RWPE2 (cell line): ENCODE results near the gene PSMC6.
A peak's percentile ranks its signal among the peaks of the same experiment; 100 is the strongest.
"Not testable (repeated sequence)": the region's sequence is repeated elsewhere in the genome, so short reads cannot be mapped to it uniquely, and the experiment has no call there.

Experiments used
- ATAC-seq: fragments of 200-7000 bp; cut with Tn5 transposase; 3 replicates; pipeline ENCODE4 v1.9.1; 2021; ENCODE audit warnings: low read depth
- DNase-seq: peaks from one replicate; pipeline ENCODE4 v3.0.0-alpha.2; 2020; ENCODE audit warnings: low spot score
- H3K27ac ChIP-seq: fragments of 450-650 bp; 2 replicates; pipeline ENCODE4 v1.5.1; 2017; ENCODE audit warnings: mild to moderate bottlenecking; ENCODE audit not compliant: poor library complexity, severe bottlenecking
- H3K27me3 ChIP-seq: fragments of 250-450 bp; sonication (Bioruptor Pico); 2 replicates; pipeline ENCODE4 v1.5.1; 2021; ENCODE audit warnings: mild to moderate bottlenecking, moderate library complexity; ENCODE audit not compliant: insufficient read depth, poor library complexity, severe bottlenecking
- H3K36me3 ChIP-seq: fragments of 250-450 bp; sonication (Bioruptor Pico); 2 replicates; pipeline ENCODE4 v1.5.1; 2020; ENCODE audit warnings: low read depth, mild to moderate bottlenecking, moderate library complexity
- H3K4me1 ChIP-seq: fragments of 250-450 bp; sonication (Bioruptor Pico); 2 replicates; pipeline ENCODE4 v1.5.1; 2021; ENCODE audit warnings: mild to moderate bottlenecking, moderate library complexity; ENCODE audit not compliant: insufficient read depth, poor library complexity, severe bottlenecking
- H3K4me3 ChIP-seq: fragments of 250-450 bp; sonication (Bioruptor Pico); 2 replicates; pipeline ENCODE4 v1.5.1; 2021; ENCODE audit warnings: mild to moderate bottlenecking, moderate library complexity; ENCODE audit not compliant: severe bottlenecking
- H3K9me3 ChIP-seq: fragments of 250-450 bp; sonication (Bioruptor Pico); 2 replicates; pipeline ENCODE4 v1.5.1; 2021; ENCODE audit warnings: mild to moderate bottlenecking, moderate library complexity; ENCODE audit not compliant: severe bottlenecking
- TF ChIP-seq, protein P1 (sequence below): fragments of 450-650 bp; IDR thresholded peaks from one replicate; pipeline ENCODE4 v1.5.1; 2017; ENCODE audit warnings: mild to moderate bottlenecking, moderate library complexity; ENCODE audit not compliant: poor library complexity, severe bottlenecking

Gene PSMC6

DNA sequence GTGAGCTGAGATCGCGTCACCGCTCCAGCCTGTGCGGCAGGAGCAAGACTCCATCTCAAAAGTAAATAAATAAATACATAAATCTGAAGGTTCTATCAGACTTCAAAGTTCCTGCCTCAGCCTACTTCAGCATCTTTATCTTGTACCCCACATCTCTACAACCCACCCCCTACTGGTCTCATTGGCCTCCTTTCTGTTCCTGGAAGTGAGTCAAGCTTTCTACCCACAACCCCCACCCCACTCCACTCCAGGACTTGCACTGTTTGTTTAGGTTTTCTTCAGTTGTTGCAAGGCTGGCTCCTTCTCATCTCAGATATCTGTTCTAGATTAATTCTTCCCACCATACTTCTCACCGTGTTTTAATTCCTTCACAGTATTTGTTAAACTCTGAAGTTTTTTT, 714 bp upstream of the PSMC6 start:
- peak overlapping the region; percentile 78 for H3K27ac ChIP-seq

DNA sequence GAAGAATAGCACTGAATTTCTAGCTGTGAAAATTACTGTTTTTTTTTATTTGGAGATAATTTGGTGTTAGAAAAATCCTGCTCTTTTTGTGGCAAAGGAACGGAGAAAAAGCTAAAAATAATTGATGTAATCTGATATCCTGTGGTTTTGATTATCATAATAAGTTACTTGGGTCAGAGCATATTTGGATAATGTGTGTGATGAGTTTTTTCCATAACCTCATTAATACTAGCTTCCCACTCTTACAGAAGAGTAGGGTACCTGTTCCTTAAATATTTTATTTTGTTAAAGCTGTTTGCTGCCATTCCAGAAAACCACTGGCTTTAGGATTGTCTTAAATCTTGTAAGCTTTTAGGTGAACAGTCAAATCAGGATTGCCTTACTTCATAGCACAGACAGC, 4.7 kb downstream of the PSMC6 start:
- peaks cover 8% of the 10 kb centered on the region for H3K4me1 ChIP-seq
- ATAC-seq = no peak
- TF ChIP-seq, protein P1, sequence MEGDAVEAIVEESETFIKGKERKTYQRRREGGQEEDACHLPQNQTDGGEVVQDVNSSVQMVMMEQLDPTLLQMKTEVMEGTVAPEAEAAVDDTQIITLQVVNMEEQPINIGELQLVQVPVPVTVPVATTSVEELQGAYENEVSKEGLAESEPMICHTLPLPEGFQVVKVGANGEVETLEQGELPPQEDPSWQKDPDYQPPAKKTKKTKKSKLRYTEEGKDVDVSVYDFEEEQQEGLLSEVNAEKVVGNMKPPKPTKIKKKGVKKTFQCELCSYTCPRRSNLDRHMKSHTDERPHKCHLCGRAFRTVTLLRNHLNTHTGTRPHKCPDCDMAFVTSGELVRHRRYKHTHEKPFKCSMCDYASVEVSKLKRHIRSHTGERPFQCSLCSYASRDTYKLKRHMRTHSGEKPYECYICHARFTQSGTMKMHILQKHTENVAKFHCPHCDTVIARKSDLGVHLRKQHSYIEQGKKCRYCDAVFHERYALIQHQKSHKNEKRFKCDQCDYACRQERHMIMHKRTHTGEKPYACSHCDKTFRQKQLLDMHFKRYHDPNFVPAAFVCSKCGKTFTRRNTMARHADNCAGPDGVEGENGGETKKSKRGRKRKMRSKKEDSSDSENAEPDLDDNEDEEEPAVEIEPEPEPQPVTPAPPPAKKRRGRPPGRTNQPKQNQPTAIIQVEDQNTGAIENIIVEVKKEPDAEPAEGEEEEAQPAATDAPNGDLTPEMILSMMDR = no peak
- DNase-seq = no peak
- no peak overlapping the region for H3K27ac ChIP-seq
- peaks cover 86% of the 10 kb centered on the region for H3K36me3 ChIP-seq
- H3K9me3 ChIP-seq = no peaks in the 10 kb centered on the region
- no peaks in the 10 kb centered on the region for H3K27me3 ChIP-seq
- H3K4me3 ChIP-seq = no peak overlapping the region

More for the DNA sequence above, 714 bp upstream of the PSMC6 start:
- Histone ChIP-seq H3K36me3 (peaks cover 32% of the 10 kb centered on the region), H3K4me3 (peak overlapping the region; percentile 74), H3K4me1 (peaks cover 36% of the 10 kb centered on the region), H3K27me3 (no peaks in the 10 kb centered on the region), H3K9me3 (no peaks in the 10 kb centered on the region)
- TF ChIP-seq, protein P1 = no peak
- DNase-seq (no peak), ATAC-seq (no peak)

GRCh38 chr14:52716155-52716554, 9.2 kb downstream of the PSMC6 start:
- no peak overlapping the region for H3K27ac ChIP-seq
- H3K4me3 ChIP-seq = no peak overlapping the region
- peaks cover 98% of the 10 kb centered on the region for H3K36me3 ChIP-seq
- TF ChIP-seq, protein P1 = no peak
- H3K4me1 ChIP-seq = no peaks in the 10 kb centered on the region
- H3K27me3 ChIP-seq = no peaks in the 10 kb centered on the region
- H3K9me3 ChIP-seq = no peaks in the 10 kb centered on the region
- DNase-seq (no peak), ATAC-seq (no peak)

- Histone ChIP-seq H3K4me1 (no peaks in the 10 kb centered on the region), H3K27ac (no peak overlapping the region), H3K36me3 (peaks cover 91% of the 10 kb centered on the region), H3K27me3 (no peaks in the 10 kb centered on the region), H3K9me3 (no peaks in the 10 kb centered on the region), H3K4me3 (no peak overlapping the region)
- TF ChIP-seq, protein P1 = no peak
- DNase-seq = no peak
- no peak; the same call in 2 of the 3 replicates for ATAC-seq
Measured at GRCh38 chr14:52723514-52724359, 16.7 kb downstream of the PSMC6 start.

- H3K9me3 ChIP-seq = no peaks in the 10 kb centered on the region
- H3K27ac ChIP-seq = no peak overlapping the region
- DNase-seq (no peak), ATAC-seq (peak; percentile 43; the same call in 2 of the 3 replicates)
- no peaks in the 10 kb centered on the region for H3K27me3 ChIP-seq
- TF ChIP-seq, protein P1 = no peak
- no peak overlapping the region for H3K4me3 ChIP-seq
- peaks cover 90% of the 10 kb centered on the region for H3K36me3 ChIP-seq
- no peaks in the 10 kb centered on the region for H3K4me1 ChIP-seq
Measured at GRCh38 chr14:52724360-52724644, 17.3 kb downstream of the PSMC6 start.

- DNase-seq, H3K27ac ChIP-seq, H3K4me3 ChIP-seq, H3K27me3 ChIP-seq, H3K9me3 ChIP-seq, H3K4me1 ChIP-seq, ATAC-seq: not testable (repeated sequence)
- H3K36me3 ChIP-seq = peaks cover 64% of the 10 kb centered on the region
Measured at GRCh38 chr14:52727509-52727908, 20.5 kb downstream of the PSMC6 start.

- DNase-seq, ATAC-seq, H3K9me3 ChIP-seq, H3K4me3 ChIP-seq, H3K4me1 ChIP-seq, H3K27me3 ChIP-seq: not testable (repeated sequence)
- Histone ChIP-seq H3K27ac (peak overlapping the region; percentile 47), H3K36me3 (peaks cover 58% of the 10 kb centered on the region)
Measured at GRCh38 chr14:52729035-52729434, 22.0 kb downstream of the PSMC6 start.
